Naive thymus-derived CD4-positive, alpha-beta T cell (primary cell): Measurements from ENCODE around the gene ADORA1. TPM values are rescaled to one million over a fixed set of nuclear protein-coding genes. Genes with fewer than 3 reads are reported as not detected.

ENCODE experiments used
- ATAC-seq: fragments of 150-1000 bp; cut with Tn5 transposase; 2 replicates; pipeline ENCODE4 v1.10.0; 2021; ENCODE audit warnings: mild to moderate bottlenecking, moderate library complexity
- CTCF ChIA-PET: fragments of 350-600 bp; sonication (Branson Sonifier 250); formaldehyde crosslinking; loops from one replicate; lab custom pipeline; 2021; ENCODE audit warnings: antibody characterized with exemption; lab: Charles Lee
- POLR2A ChIA-PET: fragments of 350-600 bp; sonication (Branson Sonifier 250); formaldehyde crosslinking; loops from one replicate; lab custom pipeline; 2021; ENCODE audit warnings: antibody characterized with exemption, inconsistent platforms; lab: Charles Lee
- DNase-seq, 9 donors: peaks; one replicate each; pipeline versions ENCODE4 v3.0.0 to v3.0.0-alpha.2; 2020 to 2022; ENCODE audit warnings: mixed read lengths in 1 of 9
- H3K27ac ChIP-seq: one replicate; pipeline ENCODE4 v1.7.0; 2013; ENCODE audit warnings: mild to moderate bottlenecking, low read depth, low read length, moderate library complexity
- H3K27me3 ChIP-seq, 2 donors: one replicate each; pipeline ENCODE4 v1.7.0; 2013; ENCODE audit warnings: low read length in 2 of 2, mild to moderate bottlenecking in 2 of 2, moderate library complexity in 2 of 2; ENCODE audit not compliant: control insufficient read depth in 2 of 2, insufficient read depth in 2 of 2
- H3K36me3 ChIP-seq, 3 experiments: 1 replicate in 2 of 3; 2 replicates in 1 of 3; pipeline ENCODE4 v1.7.0; 2013; ENCODE audit warnings: low read length in 3 of 3, mild to moderate bottlenecking in 3 of 3, moderate library complexity in 1 of 3; ENCODE audit not compliant: insufficient read depth in 3 of 3, control insufficient read depth in 2 of 3
- H3K4me1 ChIP-seq, 2 donors: one replicate each; pipeline ENCODE4 v1.7.0; 2013; ENCODE audit warnings: low read length in 2 of 2, mild to moderate bottlenecking in 2 of 2, moderate library complexity in 1 of 2; ENCODE audit not compliant: control insufficient read depth in 2 of 2, insufficient read depth in 2 of 2
- H3K4me3 ChIP-seq: 2 replicates; pipeline ENCODE4 v1.7.0; 2013; ENCODE audit warnings: mild to moderate bottlenecking, low read length
- H3K9me3 ChIP-seq, 3 experiments: 1 replicate in 2 of 3; 2 replicates in 1 of 3; pipeline ENCODE4 v1.7.0; 2013; ENCODE audit warnings: low read length in 3 of 3; ENCODE audit not compliant: control insufficient read depth in 2 of 3
- H3K27ac Mint-ChIP-seq, 9 donors: one replicate each; pipeline ENCODE4 v1.8.0; 2020 to 2022; ENCODE audit warnings: mixed read lengths in 9 of 9, mild to moderate bottlenecking in 8 of 9, moderate library complexity in 5 of 9, inconsistent platforms in 2 of 9
- H3K27me3 Mint-ChIP-seq, 5 donors: one replicate each; pipeline ENCODE4 v1.8.0; 2021 to 2022; ENCODE audit warnings: mixed read lengths in 5 of 5, mild to moderate bottlenecking in 1 of 5
- H3K36me3 Mint-ChIP-seq, 5 donors: one replicate each; pipeline ENCODE4 v1.8.0; 2020 to 2022; ENCODE audit warnings: mixed read lengths in 5 of 5, mild to moderate bottlenecking in 3 of 5, inconsistent platforms in 1 of 5
- H3K4me1 Mint-ChIP-seq, 7 donors: one replicate each; pipeline ENCODE4 v1.8.0; 2020 to 2022; ENCODE audit warnings: mixed read lengths in 7 of 7, mild to moderate bottlenecking in 3 of 7, inconsistent platforms in 1 of 7
- H3K4me3 Mint-ChIP-seq, 10 donors: one replicate each; pipeline ENCODE4 v1.8.0; 2020 to 2022; ENCODE audit warnings: mild to moderate bottlenecking in 10 of 10, mixed read lengths in 10 of 10, moderate library complexity in 6 of 10, inconsistent platforms in 2 of 10
- H3K9me3 Mint-ChIP-seq, 11 donors: one replicate each; pipeline ENCODE4 v1.8.0; 2020 to 2022; ENCODE audit warnings: mixed read lengths in 11 of 11, mild to moderate bottlenecking in 4 of 11, inconsistent platforms in 1 of 11, moderate library complexity in 1 of 11
- intact Hi-C, 2 donors: fragments of 100-400 bp; cut with micrococcal nuclease; formaldehyde crosslinking; loops; one replicate each; pipeline ENCODE4 v1.15.1; 2023
- polyA plus RNA-seq, 2 donors: library from polyadenylated mRNA; unstranded; fragments of 300-500 nt; fragmentation: Illumina TruSeq; gene quantifications; one replicate each; pipeline ENCODE4 v1.2.3, GENCODE V29; 2021
- total RNA-seq, 6 experiments: library from RNA in 5 of 6; stranded (reverse) in 5 of 6; gene quantifications; 1 replicate in 5 of 6; 2 replicates in 1 of 6; pipeline ENCODE4 v1.2.3 and lab custom pipeline; 2021 to 2026

ADORA1 gene
- total and polyA plus RNA-seq, 7 experiments from 2014 or later = 0.44 TPM; not detected in 6

DNA sequence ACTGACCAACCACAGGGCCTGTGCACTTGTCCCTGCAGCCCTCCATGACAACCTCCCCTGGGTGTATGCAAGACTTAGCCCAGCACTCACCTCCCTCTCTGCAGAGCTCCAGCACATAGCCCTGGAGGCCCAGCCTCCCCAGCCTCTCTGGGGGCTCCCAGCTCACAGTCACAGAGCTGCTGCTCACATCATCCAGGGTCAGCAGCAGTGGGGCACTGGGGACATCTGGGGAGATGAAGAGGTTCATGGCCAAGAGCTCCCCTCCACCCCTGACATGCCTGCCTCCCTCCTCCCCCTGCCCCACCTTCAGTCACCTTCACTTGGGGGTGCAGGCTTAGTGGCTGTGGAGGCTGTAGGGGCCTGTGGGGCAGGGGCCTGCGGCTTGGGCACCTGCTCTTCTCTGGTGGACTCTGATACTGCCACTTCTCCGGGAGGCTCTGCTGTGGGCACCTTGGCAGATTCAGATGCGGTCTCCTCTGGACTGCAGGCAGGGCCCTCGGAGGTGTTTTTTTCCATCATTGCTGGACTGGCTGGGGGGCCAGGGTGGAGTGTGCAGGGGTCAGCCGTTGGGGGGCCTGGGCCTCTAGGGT, 47.8 kb downstream of the ADORA1 start, which contains the start of gene MYBPH:
MYBPH (minus strand) TSS at position 590 of the 590 bp plus-strand sequence; CDS start at position 519, 71 bp downstream.
- intact Hi-C loops = no loop called here
- ChIA-PET CTCF (interaction anchor here (1.1 kb wide), 1 partner anchor 44 kb away, joined by 3 read pairs; no protein-coding TSS in a partner anchor), POLR2A (no interaction called here)
- no peak for ATAC-seq
- H3K4me1 Mint-ChIP-seq = peaks cover 0 to 4% (median 0%) of the 10 kb centered on the region in 7 donors
- H3K27me3 ChIP-seq = no peaks in the 10 kb centered on the region
- no peak within 1 kb of the TSS for H3K27ac ChIP-seq
- no peaks in the 10 kb centered on the region for H3K4me1 ChIP-seq
- no peaks in the 10 kb centered on the region for H3K27me3 Mint-ChIP-seq
- no peaks in the 10 kb centered on the region for H3K9me3 Mint-ChIP-seq
- H3K27ac Mint-ChIP-seq = no peak within 1 kb of the TSS
- no peaks in the 10 kb centered on the region for H3K36me3 ChIP-seq
- no peaks in the 10 kb centered on the region for H3K36me3 Mint-ChIP-seq
- H3K9me3 ChIP-seq = no peaks in the 10 kb centered on the region
- DNase-seq = no peak
- no peak within 1 kb of the TSS for H3K4me3 ChIP-seq
- H3K4me3 Mint-ChIP-seq = no peak within 1 kb of the TSS

DNA sequence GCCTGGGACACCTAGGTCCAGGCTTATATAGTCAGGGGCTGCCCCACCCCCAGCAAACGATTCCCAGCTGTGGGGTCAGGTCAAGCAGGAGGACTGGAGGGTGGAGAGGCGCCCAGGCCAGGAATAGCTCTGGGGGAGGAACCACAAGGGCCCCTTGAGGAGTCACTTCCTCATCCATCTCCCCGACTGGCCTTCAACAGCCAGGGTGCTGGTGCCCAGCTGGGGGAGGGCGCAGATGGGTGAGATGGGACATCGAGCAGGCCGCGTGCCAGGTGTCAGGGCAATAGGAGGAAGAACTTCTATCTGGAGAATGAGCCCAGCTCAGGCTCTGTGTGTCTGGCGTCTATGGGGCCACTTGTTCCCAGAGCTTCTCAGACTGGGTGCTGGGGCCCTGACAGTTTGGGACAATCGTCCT, 48.3 kb downstream of the ADORA1 start:
- Histone ChIP-seq H3K4me1 (no peaks in the 10 kb centered on the region), H3K9me3 (no peaks in the 10 kb centered on the region), H3K36me3 (no peaks in the 10 kb centered on the region), H3K27me3 (no peaks in the 10 kb centered on the region), H3K27ac (no peak overlapping the region), H3K4me3 (no peak overlapping the region)
- Mint-ChIP-seq H3K36me3 (no peaks in the 10 kb centered on the region), H3K4me3 (no peak overlapping the region), H3K9me3 (no peaks in the 10 kb centered on the region), H3K27ac (no peak overlapping the region), H3K4me1 (peaks cover 0 to 4% (median 0%) of the 10 kb centered on the region in 7 donors), H3K27me3 (no peaks in the 10 kb centered on the region)
- CTCF ChIA-PET = interaction anchor here (1.1 kb wide), 1 partner anchor 44 kb away, joined by 3 read pairs; no protein-coding TSS in a partner anchor
- peak; percentile 40 for ATAC-seq
- POLR2A ChIA-PET = no interaction called here
- intact Hi-C loops = no loop called here
- DNase-seq = no peak

DNA sequence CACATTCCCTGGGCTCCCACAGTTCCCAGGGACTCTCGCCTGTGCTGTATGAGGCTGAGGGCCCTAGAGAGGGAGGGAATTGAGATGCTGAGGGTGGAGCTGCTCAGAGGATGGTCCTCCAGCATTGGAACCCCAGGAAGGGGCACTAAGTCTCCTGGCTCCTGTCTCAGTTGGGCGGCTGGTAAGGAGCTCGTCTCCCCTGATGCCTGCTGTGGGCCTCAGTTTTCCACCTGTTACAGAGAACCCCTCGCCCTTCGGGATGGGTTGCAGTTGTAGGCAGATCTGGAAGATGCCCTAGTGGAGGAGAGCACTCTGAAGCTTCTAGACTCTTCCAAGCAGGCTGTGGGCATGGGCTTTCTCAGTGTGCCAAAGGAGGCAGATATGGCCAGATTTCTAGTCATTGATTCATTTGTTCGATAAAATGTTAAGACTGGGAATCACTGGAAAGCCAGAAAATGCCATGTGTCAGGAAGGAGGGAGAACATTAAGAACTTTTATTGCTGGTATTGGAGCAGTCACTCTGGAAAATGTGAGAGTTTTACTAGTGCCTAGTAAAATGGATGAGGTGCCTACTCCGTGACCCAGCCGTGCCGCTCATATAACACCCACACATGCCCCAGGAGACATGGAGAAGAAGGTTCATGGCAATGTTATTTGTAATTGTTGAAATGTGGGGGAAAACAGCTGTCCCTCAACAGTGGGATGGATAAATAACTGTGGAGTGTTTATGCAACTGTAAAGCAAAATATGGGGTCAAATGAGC, 48.9 kb downstream of the ADORA1 start:
- no peak overlapping the region for H3K27ac Mint-ChIP-seq
- no peaks in the 10 kb centered on the region for H3K27me3 Mint-ChIP-seq
- H3K36me3 Mint-ChIP-seq = no peaks in the 10 kb centered on the region
- H3K4me3 Mint-ChIP-seq = no peak overlapping the region
- ChIA-PET CTCF (no interaction called here), POLR2A (no interaction called here)
- Histone ChIP-seq H3K36me3 (no peaks in the 10 kb centered on the region), H3K27me3 (no peaks in the 10 kb centered on the region), H3K9me3 (no peaks in the 10 kb centered on the region), H3K4me3 (no peak overlapping the region), H3K27ac (no peak overlapping the region), H3K4me1 (no peaks in the 10 kb centered on the region)
- DNase-seq (no peak), ATAC-seq (no peak)
- H3K4me1 Mint-ChIP-seq = peaks cover 0 to 4% (median 0%) of the 10 kb centered on the region in 7 donors
- intact Hi-C loops = no loop called here
- H3K9me3 Mint-ChIP-seq = no peaks in the 10 kb centered on the region

DNA sequence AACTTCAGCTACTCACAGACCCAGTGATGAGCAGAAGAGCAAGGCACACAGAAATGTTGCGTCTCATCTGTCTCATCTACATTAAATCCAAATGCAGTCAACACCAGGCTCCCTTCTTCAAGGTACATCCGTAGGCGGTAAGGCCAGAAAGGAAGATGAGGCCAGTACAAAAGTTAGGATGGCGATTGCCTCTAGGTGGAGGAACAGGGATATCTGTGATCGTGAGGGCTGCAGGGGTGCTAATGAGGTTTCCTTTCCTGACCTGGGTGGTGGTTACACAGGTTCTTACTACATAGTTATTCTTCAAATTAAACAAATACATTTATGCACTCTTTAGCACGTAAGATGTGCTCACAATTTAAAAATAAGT, 49.5 kb downstream of the ADORA1 start:
- Histone ChIP-seq H3K9me3 (no peaks in the 10 kb centered on the region), H3K27me3 (no peaks in the 10 kb centered on the region), H3K36me3 (no peaks in the 10 kb centered on the region), H3K4me3 (no peak overlapping the region), H3K27ac (no peak overlapping the region), H3K4me1 (no peaks in the 10 kb centered on the region)
- no peaks in the 10 kb centered on the region for H3K9me3 Mint-ChIP-seq
- H3K27me3 Mint-ChIP-seq = no peaks in the 10 kb centered on the region
- ChIA-PET POLR2A (no interaction called here), CTCF (no interaction called here)
- no peak for ATAC-seq
- no peaks in the 10 kb centered on the region for H3K36me3 Mint-ChIP-seq
- intact Hi-C loops = no loop called here
- H3K4me1 Mint-ChIP-seq = peaks cover 0 to 4% (median 0%) of the 10 kb centered on the region in 7 donors
- H3K27ac Mint-ChIP-seq = no peak overlapping the region
- H3K4me3 Mint-ChIP-seq = no peak overlapping the region
- DNase-seq = no peak

DNA sequence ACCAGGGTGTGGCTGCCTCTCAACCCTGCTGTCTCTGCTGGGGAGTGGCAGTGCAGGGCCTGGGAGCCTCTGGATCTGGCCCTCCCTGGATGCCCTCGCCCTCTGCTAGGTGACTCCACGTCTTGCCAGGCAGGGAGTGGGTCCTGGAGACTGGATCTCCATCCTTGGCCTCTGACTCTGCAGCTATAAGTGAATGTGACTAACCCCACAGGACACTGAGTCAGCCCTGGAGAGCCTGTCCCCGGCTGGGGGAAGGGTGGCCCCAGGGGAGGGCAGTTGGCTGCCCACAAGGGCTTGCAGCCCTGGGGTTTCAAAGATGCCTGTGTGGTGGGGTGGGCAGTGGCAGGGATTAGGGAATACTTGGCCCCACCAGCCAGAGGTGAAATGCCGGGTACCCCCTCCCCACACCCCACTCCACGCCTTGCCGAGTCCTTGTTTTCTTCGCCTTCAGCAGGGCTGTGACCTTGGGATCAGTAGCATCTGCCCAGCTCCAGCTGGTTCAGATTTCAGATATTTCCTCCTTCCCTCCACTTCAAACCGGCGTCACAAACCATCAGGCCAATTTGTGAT, 50.0 kb downstream of the ADORA1 start:
- Histone ChIP-seq H3K9me3 (no peaks in the 10 kb centered on the region), H3K27me3 (no peaks in the 10 kb centered on the region), H3K4me1 (no peaks in the 10 kb centered on the region), H3K36me3 (no peaks in the 10 kb centered on the region), H3K4me3 (no peak overlapping the region), H3K27ac (no peak overlapping the region)
- no peak for DNase-seq
- ChIA-PET CTCF (no interaction called here), POLR2A (no interaction called here)
- ATAC-seq = peak; percentile 28
- Mint-ChIP-seq H3K36me3 (no peaks in the 10 kb centered on the region), H3K27me3 (no peaks in the 10 kb centered on the region), H3K4me1 (peaks cover 0 to 2% (median 0%) of the 10 kb centered on the region in 7 donors), H3K27ac (no peak overlapping the region), H3K9me3 (no peaks in the 10 kb centered on the region), H3K4me3 (no peak overlapping the region)
- intact Hi-C loops = no loop called here

DNA sequence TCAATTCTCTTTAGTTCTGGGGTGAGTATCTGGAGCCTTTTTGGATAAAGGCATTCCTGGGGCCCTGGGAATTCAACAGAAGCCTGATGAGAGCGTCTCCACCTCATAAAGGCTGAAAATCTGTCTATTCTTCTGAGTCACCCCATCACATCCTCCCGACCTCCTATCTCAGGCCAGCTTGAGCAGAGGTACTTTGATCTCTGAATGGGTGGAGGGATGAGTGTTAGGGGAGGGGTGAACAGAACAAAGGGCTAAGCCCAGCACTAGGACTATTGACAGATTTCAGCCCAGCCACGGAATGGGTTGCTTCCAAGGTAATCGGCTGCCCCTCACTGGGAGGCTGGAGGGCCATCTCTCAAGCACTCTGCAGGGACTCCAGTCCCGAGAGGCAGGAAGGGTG, 50.6 kb downstream of the ADORA1 start:
- intact Hi-C loops = no loop called here
- no peaks in the 10 kb centered on the region for H3K9me3 ChIP-seq
- H3K9me3 Mint-ChIP-seq = no peaks in the 10 kb centered on the region
- H3K27me3 ChIP-seq = no peaks in the 10 kb centered on the region
- no peaks in the 10 kb centered on the region for H3K36me3 ChIP-seq
- no peak overlapping the region for H3K27ac ChIP-seq
- POLR2A ChIA-PET = no interaction called here
- peaks cover 0 to 2% (median 0%) of the 10 kb centered on the region in 7 donors for H3K4me1 Mint-ChIP-seq
- no peaks in the 10 kb centered on the region for H3K27me3 Mint-ChIP-seq
- no peaks in the 10 kb centered on the region for H3K36me3 Mint-ChIP-seq
- no peak overlapping the region for H3K4me3 Mint-ChIP-seq
- H3K4me1 ChIP-seq = no peaks in the 10 kb centered on the region
- CTCF ChIA-PET = interaction anchor here (0.8 kb wide), 1 partner anchor 44 kb away, joined by 4 read pairs; no protein-coding TSS in a partner anchor
- H3K4me3 ChIP-seq = no peak overlapping the region
- no peak for DNase-seq
- ATAC-seq = no peak
- H3K27ac Mint-ChIP-seq = no peak overlapping the region
